ENCODE results near the gene FAM184B.

DNA sequence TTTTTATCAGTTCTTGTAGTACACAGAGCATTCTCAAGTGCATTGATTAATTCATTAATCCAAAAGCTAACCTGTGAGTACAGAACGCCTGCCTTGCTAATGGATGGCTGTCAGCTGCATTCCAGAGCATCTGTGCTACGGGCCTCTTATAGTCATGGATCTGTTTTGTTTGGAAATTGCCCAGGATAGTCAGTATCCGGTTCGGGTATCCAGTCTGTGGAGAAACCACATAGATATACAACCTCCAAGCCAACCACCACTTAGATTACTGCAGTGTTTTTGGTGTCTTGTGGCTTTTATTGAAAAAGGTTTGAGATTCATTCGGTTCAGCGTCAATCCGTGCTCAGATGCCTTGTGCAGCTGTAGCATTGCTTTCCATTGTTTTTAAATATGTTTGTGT, 200.5 kb downstream of the FAM184B start:
- TF ChIP-seq, protein P1, sequence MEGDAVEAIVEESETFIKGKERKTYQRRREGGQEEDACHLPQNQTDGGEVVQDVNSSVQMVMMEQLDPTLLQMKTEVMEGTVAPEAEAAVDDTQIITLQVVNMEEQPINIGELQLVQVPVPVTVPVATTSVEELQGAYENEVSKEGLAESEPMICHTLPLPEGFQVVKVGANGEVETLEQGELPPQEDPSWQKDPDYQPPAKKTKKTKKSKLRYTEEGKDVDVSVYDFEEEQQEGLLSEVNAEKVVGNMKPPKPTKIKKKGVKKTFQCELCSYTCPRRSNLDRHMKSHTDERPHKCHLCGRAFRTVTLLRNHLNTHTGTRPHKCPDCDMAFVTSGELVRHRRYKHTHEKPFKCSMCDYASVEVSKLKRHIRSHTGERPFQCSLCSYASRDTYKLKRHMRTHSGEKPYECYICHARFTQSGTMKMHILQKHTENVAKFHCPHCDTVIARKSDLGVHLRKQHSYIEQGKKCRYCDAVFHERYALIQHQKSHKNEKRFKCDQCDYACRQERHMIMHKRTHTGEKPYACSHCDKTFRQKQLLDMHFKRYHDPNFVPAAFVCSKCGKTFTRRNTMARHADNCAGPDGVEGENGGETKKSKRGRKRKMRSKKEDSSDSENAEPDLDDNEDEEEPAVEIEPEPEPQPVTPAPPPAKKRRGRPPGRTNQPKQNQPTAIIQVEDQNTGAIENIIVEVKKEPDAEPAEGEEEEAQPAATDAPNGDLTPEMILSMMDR (IDR thresholded peaks at IDR 0.05): no peak
- no peak for TF ChIP-seq POLR2A (IDR thresholded peaks at IDR 0.05)

Measured in heart left ventricle (tissue), 13 donors.